Measurements from ENCODE around the gene KMT2C.
A peak's percentile ranks its signal among the peaks of the same experiment; 100 is the strongest.

Gene KMT2C

GRCh38 chr7:152131981-152132494 lies 303.8 kb downstream of the KMT2C start:
- no peak for DNase-seq

- DNase-seq = no peak
Observed at GRCh38 chr7:152130658-152131590, 304.9 kb downstream of the KMT2C start.

- no peak for DNase-seq
Observed at GRCh38 chr7:152129682-152130081, 306.1 kb downstream of the KMT2C start.

GRCh38 chr7:152128741-152129461 lies 306.9 kb downstream of the KMT2C start:
- no peak for DNase-seq

- no peak for DNase-seq
Observed at GRCh38 chr7:152128252-152128651, 307.6 kb downstream of the KMT2C start.

GRCh38 chr7:152127229-152127628 lies 308.6 kb downstream of the KMT2C start:
- DNase-seq = no peak

GRCh38 chr7:152126741-152127140 lies 309.1 kb downstream of the KMT2C start:
- no peak for DNase-seq

GRCh38 chr7:152122540-152122939 lies 313.3 kb downstream of the KMT2C start:
- no peak for DNase-seq

GRCh38 chr7:152121432-152121831 lies 314.4 kb downstream of the KMT2C start:
- no peak for DNase-seq

- no peak for DNase-seq
Observed at GRCh38 chr7:152120776-152121175, 315.0 kb downstream of the KMT2C start.

GRCh38 chr7:152120210-152120609 lies 315.6 kb downstream of the KMT2C start:
- DNase-seq = no peak

GRCh38 chr7:152117356-152117755 lies 318.4 kb downstream of the KMT2C start:
- DNase-seq = no peak

- no peak for DNase-seq
Observed at GRCh38 chr7:152115021-152115718, 320.6 kb downstream of the KMT2C start.

- DNase-seq = no peak
Observed at GRCh38 chr7:152112829-152113228, 323.0 kb downstream of the KMT2C start.

- DNase-seq = no peak
Observed at GRCh38 chr7:152108359-152108758, 327.4 kb downstream of the KMT2C start.

GRCh38 chr7:152107945-152108344 lies 327.9 kb downstream of the KMT2C start:
- no peak for DNase-seq

- peak; percentile 13 for DNase-seq
Observed at GRCh38 chr7:152106990-152107389, 328.8 kb downstream of the KMT2C start.

GRCh38 chr7:152105205-152105604 lies 330.6 kb downstream of the KMT2C start:
- DNase-seq = no peak

GRCh38 chr7:152103691-152104090 lies 332.1 kb downstream of the KMT2C start:
- DNase-seq = no peak

- DNase-seq = no peak
Observed at GRCh38 chr7:152103066-152103465, 332.7 kb downstream of the KMT2C start.

- no peak for DNase-seq
Observed at GRCh38 chr7:152097330-152097729, 338.5 kb downstream of the KMT2C start.

GRCh38 chr7:152095771-152096170 lies 340.0 kb downstream of the KMT2C start:
- DNase-seq = no peak

- no peak for DNase-seq
Observed at GRCh38 chr7:152093717-152094116, 342.1 kb downstream of the KMT2C start.
